ENCODE data around the gene TEKTIP1. TPM values are rescaled to one million over a fixed set of nuclear protein-coding genes. Genes with fewer than 3 reads are reported as not detected.

TEKTIP1 gene
- total and polyA plus RNA-seq, 2 experiments from 2014 or later, result 1.5 TPM; not detected in 1

DNA sequence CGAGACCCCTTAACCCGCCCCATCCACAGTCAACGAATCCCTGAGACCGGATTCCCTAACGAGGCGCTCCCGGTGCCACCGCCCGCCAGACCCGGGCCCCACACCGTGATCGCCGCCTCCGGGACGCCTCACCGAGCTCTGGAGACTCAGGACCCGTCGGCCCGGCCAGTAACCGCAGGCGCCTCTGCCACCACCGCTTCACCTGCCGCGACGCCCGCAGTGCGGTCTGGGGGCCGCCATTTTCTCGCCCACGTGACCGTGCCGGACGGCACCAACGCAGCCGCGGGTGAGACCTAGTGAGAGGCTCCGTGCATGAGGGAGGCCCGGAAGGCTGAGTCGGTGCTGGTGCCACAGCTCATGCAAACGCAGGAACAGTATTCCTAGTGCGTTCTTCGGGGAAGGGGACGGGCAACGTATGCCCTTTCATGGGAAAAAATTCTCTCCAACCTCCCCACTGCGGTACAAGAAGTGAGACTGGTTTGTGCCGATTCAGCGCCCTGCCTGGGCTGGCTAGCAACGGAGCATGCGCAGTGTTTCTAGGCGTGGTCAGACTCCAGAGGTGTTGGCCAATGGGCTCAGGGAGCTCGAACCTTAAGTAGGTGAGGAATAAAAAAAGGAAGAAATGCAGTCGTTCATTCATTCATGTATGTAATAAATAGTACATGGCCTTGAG lies 38.4 kb upstream of the TEKTIP1 start, which contains the start of gene DOHH:
Gene DOHH, minus strand, starts transcription at position 246 of the 673 bp plus-strand sequence. CDS start 3,860 bp downstream, outside the sequence.
- peaks cover 32% of the 10 kb centered on the region for H3K79me2 ChIP-seq
- H4K20me1 ChIP-seq (ENCODE audit: insufficient read depth, poor library complexity, severe bottlenecking), result no peaks in the 10 kb centered on the region
- H3K9me3 ChIP-seq (ENCODE audit: low read depth), result no peaks in the 10 kb centered on the region
- H3K4me1 ChIP-seq (ENCODE audit: insufficient read depth), result peaks cover 4% of the 10 kb centered on the region
- H3K4me3 ChIP-seq, result peak within 1 kb of the TSS; percentile 32
- peak within 1 kb of the TSS; percentile 51 for H2AFZ ChIP-seq
- TF ChIP-seq, protein P1, sequence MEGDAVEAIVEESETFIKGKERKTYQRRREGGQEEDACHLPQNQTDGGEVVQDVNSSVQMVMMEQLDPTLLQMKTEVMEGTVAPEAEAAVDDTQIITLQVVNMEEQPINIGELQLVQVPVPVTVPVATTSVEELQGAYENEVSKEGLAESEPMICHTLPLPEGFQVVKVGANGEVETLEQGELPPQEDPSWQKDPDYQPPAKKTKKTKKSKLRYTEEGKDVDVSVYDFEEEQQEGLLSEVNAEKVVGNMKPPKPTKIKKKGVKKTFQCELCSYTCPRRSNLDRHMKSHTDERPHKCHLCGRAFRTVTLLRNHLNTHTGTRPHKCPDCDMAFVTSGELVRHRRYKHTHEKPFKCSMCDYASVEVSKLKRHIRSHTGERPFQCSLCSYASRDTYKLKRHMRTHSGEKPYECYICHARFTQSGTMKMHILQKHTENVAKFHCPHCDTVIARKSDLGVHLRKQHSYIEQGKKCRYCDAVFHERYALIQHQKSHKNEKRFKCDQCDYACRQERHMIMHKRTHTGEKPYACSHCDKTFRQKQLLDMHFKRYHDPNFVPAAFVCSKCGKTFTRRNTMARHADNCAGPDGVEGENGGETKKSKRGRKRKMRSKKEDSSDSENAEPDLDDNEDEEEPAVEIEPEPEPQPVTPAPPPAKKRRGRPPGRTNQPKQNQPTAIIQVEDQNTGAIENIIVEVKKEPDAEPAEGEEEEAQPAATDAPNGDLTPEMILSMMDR (IDR thresholded peaks at IDR 0.05; ENCODE audit: poor library complexity), result no peak
- TF ChIP-seq EZH2phosphoT487 (IDR thresholded peaks at IDR 0.05; ENCODE audit: low read depth, severe bottlenecking, unreplicated experiment), result no peak
- DNase-seq (ENCODE audit: low spot score), result peak; percentile 96
- H3K4me2 ChIP-seq, result peak within 1 kb of the TSS; percentile 65
- no peaks in the 10 kb centered on the region for H3K9me2 ChIP-seq (replicated peaks; ENCODE audit: insufficient read depth)
- peak within 1 kb of the TSS; percentile 91 for H3K27ac ChIP-seq
- WGBS (ENCODE audit: low lambda C conversion rate, missing lambda C conversion rate), result under 1% methylated on average over 51 of the region's 52 CpGs
- no peaks in the 10 kb centered on the region for H3K27me3 ChIP-seq
- no peaks in the 10 kb centered on the region for H3K36me3 ChIP-seq (replicated peaks; ENCODE audit: insufficient read depth, low read depth)

DNA sequence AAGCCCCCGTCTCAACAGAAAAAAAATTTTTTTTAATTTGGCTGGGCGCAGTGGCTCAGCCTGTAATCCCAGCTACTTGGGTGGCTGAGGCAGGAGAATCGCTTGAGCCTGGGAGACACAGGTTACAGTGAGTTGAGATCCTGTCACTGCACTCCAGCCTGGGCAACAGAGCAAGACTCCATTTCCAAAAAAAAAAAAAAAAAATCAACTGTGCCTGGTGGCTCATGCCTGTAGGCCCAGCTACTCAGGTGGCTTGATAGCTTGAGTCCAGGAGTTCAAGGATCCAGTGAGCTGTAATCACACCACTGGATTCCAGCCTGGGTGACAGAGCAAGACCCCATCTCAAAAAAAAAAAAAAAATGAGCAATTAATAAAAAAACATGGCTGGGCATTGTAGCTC lies 37.2 kb upstream of the TEKTIP1 start:
- WGBS (ENCODE audit: low lambda C conversion rate, missing lambda C conversion rate), result 96% methylated on average over 3 of the region's 3 CpGs
- H3K4me2 ChIP-seq, result no peak overlapping the region
- no peaks in the 10 kb centered on the region for H3K36me3 ChIP-seq (replicated peaks; ENCODE audit: insufficient read depth, low read depth)
- peaks cover 37% of the 10 kb centered on the region for H3K79me2 ChIP-seq
- no peak overlapping the region for H3K27ac ChIP-seq
- no peaks in the 10 kb centered on the region for H3K9me3 ChIP-seq (ENCODE audit: low read depth)
- no peaks in the 10 kb centered on the region for H3K9me2 ChIP-seq (replicated peaks; ENCODE audit: insufficient read depth)
- no peak for TF ChIP-seq EZH2 (IDR thresholded peaks at IDR 0.05; ENCODE audit: borderline replicate concordance)
- TF ChIP-seq, protein P1 (IDR thresholded peaks at IDR 0.05; ENCODE audit: poor library complexity), result no peak
- no peak for TF ChIP-seq EZH2phosphoT487 (IDR thresholded peaks at IDR 0.05; ENCODE audit: low read depth, severe bottlenecking, unreplicated experiment)
- H4K20me1 ChIP-seq (ENCODE audit: insufficient read depth, poor library complexity, severe bottlenecking), result no peaks in the 10 kb centered on the region
- no peak for DNase-seq (ENCODE audit: low spot score)
- peaks cover 4% of the 10 kb centered on the region for H3K4me1 ChIP-seq (ENCODE audit: insufficient read depth)
- no peak overlapping the region for H3K4me3 ChIP-seq
- no peaks in the 10 kb centered on the region for H3K27me3 ChIP-seq
- H2AFZ ChIP-seq, result no peak overlapping the region

DNA sequence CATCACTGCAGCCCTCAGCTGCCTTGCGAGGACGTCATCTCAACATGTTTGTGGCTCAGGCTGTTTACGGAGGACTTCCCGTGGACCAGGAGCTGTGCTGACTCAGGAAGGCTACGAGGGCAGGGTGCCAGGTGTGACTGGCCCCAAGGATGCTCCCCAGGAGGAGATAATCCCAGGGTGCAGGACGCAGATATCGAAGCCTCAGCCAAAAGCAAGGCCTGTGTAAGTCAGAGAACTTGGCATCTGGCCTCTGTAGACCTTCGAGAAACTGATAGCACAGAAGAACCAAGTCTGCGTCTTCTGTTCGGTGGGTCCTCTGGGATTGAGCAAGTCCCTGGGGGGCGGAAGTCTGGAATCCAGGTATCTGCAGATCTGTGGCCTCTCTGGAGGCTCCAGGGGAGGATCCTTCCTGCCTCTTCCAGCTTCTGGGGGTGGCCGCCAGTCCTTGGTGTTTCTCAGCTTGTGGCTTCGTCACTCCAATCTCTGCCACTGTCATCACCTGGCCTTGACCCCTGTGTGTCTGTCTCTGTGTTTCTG lies 35.9 kb upstream of the TEKTIP1 start:
- Histone ChIP-seq H3K27ac (no peak overlapping the region), H3K9me3 (ENCODE audit: low read depth) (no peaks in the 10 kb centered on the region), H4K20me1 (ENCODE audit: insufficient read depth, poor library complexity, severe bottlenecking) (peaks cover 6% of the 10 kb centered on the region), H3K9me2 (replicated peaks; ENCODE audit: insufficient read depth) (no peaks in the 10 kb centered on the region), H3K27me3 (no peaks in the 10 kb centered on the region), H3K79me2 (peaks cover 39% of the 10 kb centered on the region), H2AFZ (no peak overlapping the region), H3K36me3 (replicated peaks; ENCODE audit: insufficient read depth, low read depth) (no peaks in the 10 kb centered on the region), H3K4me1 (ENCODE audit: insufficient read depth) (peaks cover 10% of the 10 kb centered on the region), H3K4me3 (no peak overlapping the region), H3K4me2 (no peak overlapping the region)
- WGBS (ENCODE audit: low lambda C conversion rate, missing lambda C conversion rate), result 85% methylated on average over 13 of the region's 13 CpGs
- no peak for DNase-seq (ENCODE audit: low spot score)
- no peak for TF ChIP-seq EZH2phosphoT487 (IDR thresholded peaks at IDR 0.05; ENCODE audit: low read depth, severe bottlenecking, unreplicated experiment)
- TF ChIP-seq, protein P1 (IDR thresholded peaks at IDR 0.05; ENCODE audit: poor library complexity), result no peak
